Activated T-cell treated with anti-CD3 and anti-CD28 coated beads for 1 hour (primary cell): ENCODE data around the gene NTN1.

ENCODE experiments used
- DNase-seq: peaks from one replicate; pipeline ENCODE4 v3.0.0-alpha.2; 2020; ENCODE audit warnings: low read depth

Gene NTN1

DNA sequence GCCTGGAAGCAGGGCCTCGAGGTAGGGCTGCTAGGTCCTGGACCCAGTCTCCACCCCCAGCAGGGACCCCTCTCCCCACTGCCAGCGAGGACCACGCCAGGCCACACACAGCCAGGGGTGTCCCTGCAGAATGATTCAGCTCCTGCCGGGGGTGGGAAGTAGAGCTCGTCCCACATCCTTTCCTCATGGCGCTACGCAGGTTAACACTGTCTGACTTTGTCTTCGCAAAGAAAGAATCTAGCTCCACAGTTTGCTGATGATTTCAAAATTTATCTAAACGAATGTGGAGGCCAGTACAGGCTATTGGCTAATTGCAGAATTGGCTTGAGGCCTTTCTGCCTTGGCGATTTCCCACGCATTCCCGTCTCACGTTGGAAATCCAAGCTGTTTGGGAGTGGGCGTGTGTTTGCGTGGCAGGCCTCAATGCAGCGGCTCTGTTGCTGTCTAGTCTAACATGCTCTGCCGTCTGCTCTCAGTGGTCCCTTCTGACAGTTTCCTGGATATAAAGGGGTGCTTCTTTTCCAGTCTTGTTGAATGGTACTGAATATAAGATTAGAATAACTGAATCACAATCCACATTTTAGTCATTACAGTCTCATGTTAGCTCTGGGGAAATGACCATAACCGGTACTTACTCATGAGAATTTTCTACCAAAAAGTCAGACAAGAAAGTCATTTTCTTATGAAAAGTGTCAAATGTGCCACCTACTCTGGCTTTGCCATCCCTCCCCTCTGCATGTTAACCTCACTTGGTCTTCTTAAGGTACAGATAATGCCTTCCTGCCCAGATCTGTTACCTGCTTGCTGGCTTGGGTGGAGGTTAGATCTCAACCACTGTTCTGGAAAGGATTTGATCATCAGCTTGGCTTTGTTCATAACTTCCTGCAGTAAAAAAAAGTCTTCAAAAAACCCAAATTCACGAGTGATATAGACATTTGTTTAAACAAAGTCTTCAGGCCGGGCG is 252.4 kb downstream of the NTN1 start:
- DNase-seq = no peak

DNA sequence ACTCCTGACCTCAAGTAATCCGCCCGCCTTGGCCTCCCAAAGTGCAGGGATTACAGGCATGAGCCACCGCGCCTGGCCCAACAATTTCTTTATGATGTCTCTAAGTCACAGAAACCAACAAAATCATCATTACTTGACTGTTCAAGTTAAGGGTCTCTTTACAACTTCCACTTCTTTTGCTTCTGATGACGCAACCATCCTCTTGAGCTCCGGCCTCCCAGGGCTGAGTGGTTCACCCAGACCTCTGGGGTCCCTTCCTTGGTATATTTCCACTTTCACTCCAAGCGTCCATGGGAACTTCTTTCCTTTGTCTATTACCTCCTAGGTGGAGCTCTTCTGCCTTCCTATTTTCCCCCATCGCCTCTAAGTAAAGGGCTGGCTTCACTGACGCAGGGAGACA is 253.7 kb downstream of the NTN1 start:
- no peak for DNase-seq

DNA sequence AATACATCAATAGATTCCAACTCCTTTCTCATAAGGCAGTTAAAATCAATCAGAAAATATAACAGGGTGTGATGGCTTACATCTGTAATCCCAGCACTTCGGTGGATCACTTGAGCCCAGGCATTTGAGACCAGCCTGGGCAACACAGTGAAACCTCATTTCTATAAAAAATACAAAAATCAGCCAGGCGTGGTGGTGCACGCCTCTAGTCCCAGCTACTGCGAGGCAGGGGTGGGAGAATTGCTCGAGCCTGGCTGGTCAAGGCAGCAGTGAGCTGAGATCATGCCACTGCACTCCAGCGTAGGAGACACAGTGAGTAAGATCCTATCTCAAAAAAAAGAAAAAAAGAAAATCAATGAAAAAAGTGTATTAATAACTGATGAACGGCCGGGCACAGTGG is 258.6 kb downstream of the NTN1 start:
- DNase-seq = no peak

DNA sequence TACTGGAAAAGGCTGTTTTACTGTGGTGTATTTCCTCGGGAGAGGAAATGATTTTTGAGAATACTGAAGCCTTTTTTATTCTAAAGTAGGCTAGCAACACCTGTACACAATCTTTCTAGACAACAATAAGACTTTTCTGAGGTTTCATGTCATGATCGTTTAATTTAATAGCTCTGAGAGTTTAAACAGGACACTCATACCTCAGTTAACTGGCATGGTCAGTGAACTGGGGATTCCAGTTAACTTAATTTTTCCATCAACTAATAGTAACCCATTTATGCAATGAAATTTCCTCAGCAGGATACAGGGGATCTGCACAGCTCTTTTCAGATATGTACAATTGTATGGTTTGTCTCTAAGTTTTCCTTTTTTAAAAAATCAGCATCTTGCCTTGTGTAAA is 262.6 kb downstream of the NTN1 start:
- no peak for DNase-seq

DNA sequence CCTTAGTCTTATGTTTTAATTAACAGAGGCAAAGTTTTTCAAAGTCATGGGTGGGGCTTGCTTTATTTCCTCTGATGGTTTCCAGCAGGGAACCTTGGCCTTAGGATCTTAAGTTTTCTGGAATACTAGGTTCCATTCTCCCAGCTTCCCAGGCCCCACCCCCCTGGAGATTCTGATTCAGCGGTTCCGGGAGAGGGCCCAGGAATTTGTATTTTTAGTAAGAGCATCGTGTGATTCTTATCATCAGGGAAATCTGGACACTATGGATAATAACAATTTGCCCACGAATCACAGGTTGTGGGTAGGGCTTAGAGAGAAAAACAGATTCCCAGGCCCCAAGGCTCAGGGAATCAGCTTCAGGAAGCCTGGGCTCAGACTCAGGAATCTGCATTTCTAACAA is 263.6 kb downstream of the NTN1 start:
- DNase-seq = no peak

DNA sequence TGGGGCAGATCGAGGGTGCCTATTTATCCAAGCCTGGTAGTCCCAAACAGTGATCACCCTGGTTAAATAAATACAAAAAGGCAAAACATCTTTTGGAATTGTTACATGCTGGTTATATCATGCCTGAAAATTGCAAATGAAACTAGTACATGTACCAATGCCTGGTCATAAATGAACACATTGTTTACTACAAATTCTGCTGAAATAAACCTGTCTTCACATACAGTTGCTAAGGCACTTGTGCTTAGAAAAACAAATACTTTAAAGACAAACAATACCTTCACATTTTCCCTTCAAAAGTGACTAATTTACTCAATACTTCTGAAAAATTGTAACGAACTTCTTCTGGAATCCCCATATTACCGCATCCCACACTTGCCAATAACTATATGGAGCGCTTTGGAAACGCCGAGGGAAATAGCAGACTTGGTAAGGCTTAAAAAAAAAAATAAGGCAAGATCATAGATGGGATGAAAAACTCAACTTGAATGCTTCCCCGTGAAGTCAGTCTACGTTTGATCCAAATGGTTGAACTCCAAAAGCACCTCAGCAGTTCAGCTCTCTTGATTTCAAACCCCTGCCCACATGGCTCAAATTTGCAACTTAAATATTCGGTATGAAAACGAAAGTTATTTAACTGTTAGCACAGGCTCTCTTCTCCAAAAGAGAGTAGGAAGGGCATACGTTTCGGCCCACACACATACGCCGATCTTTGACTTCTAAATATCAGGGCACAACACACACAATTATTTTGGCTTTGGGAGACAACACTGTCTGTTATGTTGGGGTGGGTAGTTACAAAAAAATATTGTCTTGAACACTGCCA is 264.5 kb downstream of the NTN1 start:
- DNase-seq = no peak

DNA sequence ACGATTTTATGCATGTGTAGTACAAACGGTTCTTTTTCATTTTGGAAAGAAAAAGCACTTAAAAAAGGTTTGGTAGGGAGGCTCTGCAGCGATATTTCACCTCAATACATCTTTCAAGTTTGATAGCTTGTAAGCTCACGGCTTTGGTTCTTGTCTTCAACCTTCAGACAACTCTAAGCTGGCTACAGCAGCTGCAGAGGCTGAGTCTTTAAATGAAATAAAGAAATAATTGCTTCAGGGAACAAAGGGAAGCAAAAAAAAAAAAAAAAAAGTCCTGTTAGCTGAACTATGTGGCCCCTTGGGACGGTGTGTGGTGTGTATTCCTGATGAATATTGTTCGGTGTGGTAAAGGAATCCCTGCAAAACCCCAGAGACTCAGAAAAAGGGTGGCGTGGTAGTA is 265.1 kb downstream of the NTN1 start:
- DNase-seq = no peak

DNA sequence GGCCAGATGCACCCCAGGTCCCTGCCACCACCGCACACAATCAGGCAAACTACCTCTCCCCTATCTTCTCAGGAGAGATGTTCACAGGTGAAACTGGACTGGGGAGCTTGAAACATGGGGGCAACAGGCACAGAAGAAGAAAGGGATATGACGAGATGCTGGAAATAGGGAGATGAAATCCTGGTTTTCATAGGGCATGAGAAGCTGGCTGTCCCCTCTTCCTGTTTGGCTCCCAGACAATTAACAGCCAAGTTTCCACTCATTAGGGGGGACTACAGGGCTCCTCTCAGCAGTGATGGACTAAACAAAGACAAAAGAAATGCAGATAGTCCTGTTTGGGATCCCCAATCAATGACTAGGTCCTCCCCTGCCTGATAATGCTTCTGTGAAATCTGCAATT is 266.0 kb downstream of the NTN1 start:
- no peak for DNase-seq

DNA sequence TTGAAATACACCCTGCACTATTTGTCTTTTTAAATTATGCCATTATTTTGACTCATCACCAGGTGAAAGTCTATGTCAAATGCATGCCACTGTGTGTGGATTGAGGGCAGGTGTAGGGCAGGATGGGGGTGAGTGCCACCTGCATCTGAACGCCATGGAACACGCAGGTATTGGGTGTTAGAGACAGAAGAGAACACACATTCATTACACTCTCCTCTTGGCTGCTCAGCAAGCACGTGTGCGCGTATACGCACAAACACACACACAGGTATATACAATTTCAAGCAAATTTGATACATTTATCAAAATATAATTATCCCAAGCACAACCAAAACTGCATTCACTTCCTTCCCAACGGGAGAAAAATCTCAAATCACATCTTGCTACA is 268.9 kb downstream of the NTN1 start:
- no peak for DNase-seq

DNA sequence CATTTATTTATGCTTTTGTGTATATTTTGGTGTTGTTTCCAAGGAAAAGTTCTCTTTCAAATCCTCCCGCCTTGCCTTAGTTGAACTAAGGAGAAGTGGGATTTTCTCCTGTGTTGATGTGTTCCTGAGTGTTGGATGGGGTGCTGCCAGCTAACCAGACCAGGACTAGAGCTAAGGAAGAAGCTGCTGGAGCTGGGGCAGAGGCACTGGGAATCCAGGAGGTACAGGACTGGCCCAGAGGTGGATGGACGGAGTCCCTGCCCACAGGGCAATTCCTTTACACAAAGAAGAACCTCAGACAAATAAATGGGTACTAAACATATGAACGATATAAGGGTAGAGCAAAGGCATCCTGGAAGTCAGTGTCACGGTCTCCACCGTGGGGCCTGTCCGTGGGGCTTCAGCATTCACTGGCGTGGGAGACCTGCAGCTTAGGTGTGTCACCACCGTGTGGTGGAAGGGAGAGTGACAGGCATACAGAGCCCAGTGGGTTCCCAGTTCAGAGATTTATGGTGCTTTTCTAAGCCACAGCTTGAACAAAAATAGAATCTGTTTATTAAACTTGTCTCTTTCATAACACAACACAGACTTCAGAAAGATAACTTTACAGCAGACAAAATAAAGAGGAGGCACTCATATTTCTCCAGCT is 270.7 kb downstream of the NTN1 start:
- peak; percentile 5 for DNase-seq

DNA sequence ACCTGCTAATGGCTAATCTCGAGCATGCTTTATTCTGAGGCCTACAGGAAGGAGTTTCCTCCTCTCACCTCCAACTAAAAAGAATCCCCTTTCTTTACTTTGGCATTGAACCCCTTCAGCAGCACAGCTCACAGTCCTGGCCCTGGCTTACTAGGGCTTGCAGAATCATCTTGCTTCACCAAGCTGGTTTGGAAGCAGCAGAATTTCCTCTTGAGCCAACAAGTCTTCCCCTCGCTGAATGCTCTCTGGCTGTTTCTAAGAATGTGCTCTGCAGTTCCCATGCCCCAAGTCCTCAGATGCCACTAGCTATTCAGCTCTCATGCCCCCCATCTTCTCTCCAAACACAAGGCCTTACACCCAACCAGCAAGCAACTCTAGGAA is 271.2 kb downstream of the NTN1 start:
- DNase-seq = no peak
